ENCODE measurements around the gene KCND1. TPM values are rescaled to one million over a fixed set of nuclear protein-coding genes. Genes with fewer than 3 reads are reported as not detected.

KCND1 gene
- total and polyA plus RNA-seq, 12 donors: 0.13 to 1.7 (median 0.36) TPM

DNA sequence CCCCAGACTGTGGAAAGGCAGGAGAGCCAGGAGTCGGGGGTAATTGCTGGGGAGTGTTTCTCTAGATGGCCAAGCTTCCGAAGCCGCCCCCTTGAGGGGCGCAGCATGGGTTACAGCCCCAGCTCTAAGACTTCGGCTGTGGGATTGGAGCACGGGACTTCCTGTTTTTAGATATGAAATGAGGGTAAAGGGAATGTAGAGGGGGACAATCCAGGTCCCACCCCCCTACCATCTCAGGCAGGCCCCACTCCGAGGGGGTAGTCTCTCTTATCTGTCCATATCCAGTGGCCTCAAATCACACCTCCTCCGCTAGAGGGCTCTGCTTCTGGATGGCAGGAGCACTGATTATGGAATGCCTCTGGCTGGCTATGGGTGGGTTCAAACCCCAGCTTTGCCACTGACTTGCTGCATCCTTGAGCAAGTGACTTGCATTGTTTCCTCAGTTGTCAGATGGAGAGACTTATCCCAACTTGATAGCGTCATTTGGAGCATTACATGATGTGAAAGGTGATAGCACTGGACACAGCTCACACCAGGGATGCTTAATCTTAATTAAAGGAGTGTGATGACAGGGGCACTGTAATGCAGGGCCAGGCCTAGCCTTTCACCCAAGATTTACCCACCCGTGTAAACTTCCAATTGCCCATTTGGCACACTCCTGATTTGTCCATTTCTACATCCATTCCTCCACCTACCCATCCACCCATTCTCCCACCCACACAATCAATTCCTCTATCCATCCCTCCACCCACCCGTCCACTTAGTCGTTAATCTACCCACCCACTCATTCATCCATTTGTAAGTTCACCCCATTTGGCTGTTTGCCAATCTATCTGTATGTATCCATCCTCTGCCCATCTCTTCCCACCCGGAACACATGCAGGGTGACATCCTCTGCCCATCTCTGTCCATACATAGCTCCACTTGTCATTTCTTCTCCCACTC, 848 bp upstream of the KCND1 start:
- peak in 8 of 9 donors; percentile 8 to 62 (median 51) for TF ChIP-seq CTCF (IDR thresholded peaks at IDR 0.05)

GRCh38 chrX:48969471-48969870, 2.2 kb downstream of the KCND1 start:
- intact Hi-C loops (cut with DNase I): no loop called here
- no peak overlapping the region for H3K27ac ChIP-seq
- H3K4me1 ChIP-seq: peaks cover 0 to 12% (median 0%) of the 10 kb centered on the region in 9 donors
- ATAC-seq: no peak
- no peak for TF ChIP-seq CTCF (IDR thresholded peaks at IDR 0.05)
- WGBS, 2 donors: 92 to 93% methylated on average over 11 to 28 of the region's 28 CpGs
- no peak for DNase-seq
- no peak overlapping the region for H3K4me3 ChIP-seq
- H3K36me3 ChIP-seq: peaks cover 0 to 7% (median 0%) of the 10 kb centered on the region in 9 donors
- H3K9me3 ChIP-seq: no peaks in the 10 kb centered on the region
- peaks cover 0 to 11% (median 0%) of the 10 kb centered on the region in 7 donors for H3K27me3 ChIP-seq

More for the DNA sequence above, 848 bp upstream of the KCND1 start:
- ATAC-seq (peak in 7 of 8 donors; percentile 21 to 73 (median 59)), DNase-seq (peak in 1 of 2 donors; percentile 13)
- H3K9me3 ChIP-seq: no peaks in the 10 kb centered on the region
- H3K27ac ChIP-seq: peak overlapping the region in 4 of 10 donors; percentile 34 to 58 (median 44)
- H3K4me1 ChIP-seq: peaks cover 0 to 12% (median 0%) of the 10 kb centered on the region in 9 donors
- H3K36me3 ChIP-seq: peaks cover 0 to 36% (median 0%) of the 10 kb centered on the region in 9 donors
- intact Hi-C loops (cut with DNase I): loop anchor here in 2 of 10 donors (10.0 kb wide), 1 partner anchor 72 kb away; the partner anchor contains the start of gene TFE3 (in 2 of the 2)
- H3K27me3 ChIP-seq: peaks cover 0 to 11% (median 0%) of the 10 kb centered on the region in 7 donors
- WGBS, 2 donors: 24 to 25% methylated on average over 13 of the region's 13 CpGs
- peak overlapping the region in 9 of 10 donors; percentile 21 to 50 (median 39) for H3K4me3 ChIP-seq

GRCh38 chrX:48968377-48968776, 3.3 kb downstream of the KCND1 start:
- WGBS, 2 donors: 71 to 85% methylated on average over 1 of the region's 1 CpG
- intact Hi-C loops (cut with DNase I): no loop called here
- no peak for ATAC-seq

More at GRCh38 chrX:48968377-48968776, 3.3 kb downstream of the KCND1 start:
- H3K36me3 ChIP-seq: no peaks in the 10 kb centered on the region
- H3K9me3 ChIP-seq: no peaks in the 10 kb centered on the region
- H3K4me3 ChIP-seq: no peak overlapping the region
- no peak for TF ChIP-seq CTCF (IDR thresholded peaks at IDR 0.05)
- no peak overlapping the region for H3K27ac ChIP-seq
- H3K4me1 ChIP-seq: peaks cover 0 to 12% (median 0%) of the 10 kb centered on the region in 9 donors
- H3K27me3 ChIP-seq: peaks cover 0 to 11% (median 0%) of the 10 kb centered on the region in 7 donors
- DNase-seq: no peak
